ENCODE measurements around the gene WDR37. TPM values are rescaled to one million over a fixed set of nuclear protein-coding genes. Genes with fewer than 3 reads are reported as not detected.
A peak's percentile ranks its signal among the peaks of the same experiment; 100 is the strongest.
"Not testable (repeated sequence)": the region's sequence is repeated elsewhere in the genome, so short reads cannot be mapped to it uniquely, and the experiment has no call there.

Gene WDR37
- polyA plus RNA-seq, 1 donor: 21.0 TPM

- DNase-seq: no peak
Observed at GRCh38 chr10:1041514-1041913, 14.7 kb upstream of the WDR37 start.

GRCh38 chr10:1043532-1043995 lies 12.6 kb upstream of the WDR37 start:
- DNase-seq: no peak

GRCh38 chr10:1044146-1044545 lies 12.0 kb upstream of the WDR37 start:
- DNase-seq: no peak

GRCh38 chr10:1044964-1045363 lies 11.2 kb upstream of the WDR37 start:
- DNase-seq: no peak

GRCh38 chr10:1045415-1045814 lies 10.8 kb upstream of the WDR37 start:
- DNase-seq: no peak

GRCh38 chr10:1047937-1048336 lies 8.2 kb upstream of the WDR37 start:
- DNase-seq: no peak

GRCh38 chr10:1048349-1048731 lies 7.8 kb upstream of the WDR37 start:
- DNase-seq: no peak

- peak; percentile 97 for DNase-seq
Observed at GRCh38 chr10:1048732-1049424, 7.3 kb upstream of the WDR37 start, which contains the start of gene IDI1. TSS of gene IDI1 (minus strand) at chr10:1049119. CDS start at chr10:1049003, 116 bp downstream.

- DNase-seq: no peak
Observed at GRCh38 chr10:1049425-1049958, 6.7 kb upstream of the WDR37 start.

- no peak for DNase-seq
Observed at GRCh38 chr10:1050145-1050544, 6.0 kb upstream of the WDR37 start.

- no peak for DNase-seq
Observed at GRCh38 chr10:1050554-1050953, 5.6 kb upstream of the WDR37 start.

GRCh38 chr10:1054684-1055083 lies 1.5 kb upstream of the WDR37 start:
- no peak for DNase-seq

- no peak for DNase-seq
Observed at GRCh38 chr10:1057106-1057657, 997 bp downstream of the WDR37 start.

GRCh38 chr10:1058017-1058416 lies 1.8 kb downstream of the WDR37 start:
- DNase-seq: no peak

- DNase-seq: no peak
Observed at GRCh38 chr10:1059902-1060301, 3.7 kb downstream of the WDR37 start.

GRCh38 chr10:1061930-1062774 lies 6.0 kb downstream of the WDR37 start:
- DNase-seq: no peak

- DNase-seq: no peak
Observed at GRCh38 chr10:1063232-1063865, 7.2 kb downstream of the WDR37 start.

- DNase-seq: no peak
Observed at GRCh38 chr10:1064964-1065247, 8.7 kb downstream of the WDR37 start.

GRCh38 chr10:1066734-1067133 lies 10.5 kb downstream of the WDR37 start:
- not testable (repeated sequence) for DNase-seq

GRCh38 chr10:1068380-1069361 lies 12.5 kb downstream of the WDR37 start:
- DNase-seq: no peak

- no peak for DNase-seq
Observed at GRCh38 chr10:1070919-1071318, 14.7 kb downstream of the WDR37 start.

All from left kidney (tissue), 2 donors.